HG03378 (cell line): ENCODE data around the gene C15orf39.
"Not testable (repeated sequence)": the region's sequence is repeated elsewhere in the genome, so short reads cannot be mapped to it uniquely, and the experiment has no call there.

Experiments used
- ATAC-seq: cut with Tn5 transposase; IDR thresholded peaks from one replicate; pipeline ENCODE4 v1.9.1; 2021; ENCODE audit warnings: mild to moderate bottlenecking, moderate library complexity; ENCODE audit not compliant: unreplicated experiment

The C15orf39 gene

DNA sequence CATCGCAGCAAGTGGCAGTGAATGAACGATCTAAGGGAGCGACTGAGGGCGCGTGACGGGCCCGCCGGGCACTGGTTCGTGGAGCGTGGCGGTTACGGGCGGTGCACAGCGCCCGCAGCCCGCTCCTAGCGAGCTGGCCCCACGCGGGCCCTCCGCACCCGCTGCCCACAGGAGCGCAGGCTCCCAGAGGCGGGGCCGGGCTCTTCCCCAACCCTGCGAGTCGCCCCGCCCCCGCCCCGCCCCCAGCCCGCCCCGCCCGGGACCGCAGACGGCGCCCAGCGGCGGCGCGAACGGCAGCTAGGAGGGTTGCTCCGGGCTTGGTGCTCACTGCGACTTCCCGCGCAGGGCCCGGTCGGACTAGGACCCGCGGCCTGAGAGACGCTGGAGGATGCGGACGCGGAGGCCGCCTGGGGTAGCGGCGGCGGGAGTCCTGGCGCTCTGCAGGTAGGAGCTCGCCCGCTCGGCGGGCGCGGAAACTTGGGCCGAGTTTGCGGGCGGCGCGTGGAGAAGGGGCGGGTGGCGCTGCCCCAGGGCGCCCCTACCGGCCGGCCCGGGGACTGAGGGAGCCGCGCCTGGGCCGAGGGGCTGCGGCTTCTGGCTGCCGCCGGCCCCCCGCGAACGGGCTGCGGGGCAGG lies at the start of gene C15orf39:
C15orf39 (plus strand) TSS at position 267 of the 635 bp plus-strand sequence. CDS start 4,167 bp downstream, outside the sequence.
- no peak for ATAC-seq

DNA sequence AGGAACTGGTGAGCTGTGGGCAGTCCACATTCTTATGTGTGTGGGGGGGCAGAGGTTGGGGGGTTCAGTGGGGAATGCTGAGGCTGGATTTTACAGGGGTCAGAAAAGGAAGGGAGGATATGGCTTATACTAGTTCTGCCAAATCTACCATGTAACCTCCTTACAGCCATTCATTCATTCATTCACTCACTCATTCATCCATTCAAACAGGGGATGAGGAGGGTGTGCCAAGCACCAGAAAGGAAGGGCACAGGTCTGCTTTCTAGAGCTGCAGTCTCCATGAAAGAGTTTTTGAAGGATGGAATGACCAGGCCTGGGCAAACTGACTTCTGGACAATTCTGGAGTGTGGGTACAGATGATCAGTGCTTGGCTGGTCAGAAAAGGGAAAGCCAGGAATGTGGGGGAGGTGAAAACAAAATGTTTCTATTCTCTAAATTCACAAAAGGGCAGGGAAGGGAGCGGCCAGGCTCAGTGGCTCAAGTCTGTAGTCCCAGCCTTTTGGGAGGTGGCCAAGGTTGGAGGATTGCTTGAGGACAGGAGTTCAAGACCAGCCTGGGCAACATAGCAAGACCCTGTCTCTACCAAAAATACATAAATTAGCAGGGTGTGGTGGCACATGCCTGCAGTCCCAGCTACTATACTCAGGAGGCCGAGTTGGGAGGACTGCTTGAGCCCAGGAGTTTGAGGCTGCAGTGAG lies 49.2 kb upstream of the C15orf39 start:
- ATAC-seq: no peak

- ATAC-seq: no peak
Observed at GRCh38 chr15:75153087-75153486, 48.6 kb upstream of the C15orf39 start.

- no peak for ATAC-seq
Observed at GRCh38 chr15:75153565-75154276, 48.0 kb upstream of the C15orf39 start.

GRCh38 chr15:75154461-75155062 lies 47.1 kb upstream of the C15orf39 start:
- no peak for ATAC-seq

DNA sequence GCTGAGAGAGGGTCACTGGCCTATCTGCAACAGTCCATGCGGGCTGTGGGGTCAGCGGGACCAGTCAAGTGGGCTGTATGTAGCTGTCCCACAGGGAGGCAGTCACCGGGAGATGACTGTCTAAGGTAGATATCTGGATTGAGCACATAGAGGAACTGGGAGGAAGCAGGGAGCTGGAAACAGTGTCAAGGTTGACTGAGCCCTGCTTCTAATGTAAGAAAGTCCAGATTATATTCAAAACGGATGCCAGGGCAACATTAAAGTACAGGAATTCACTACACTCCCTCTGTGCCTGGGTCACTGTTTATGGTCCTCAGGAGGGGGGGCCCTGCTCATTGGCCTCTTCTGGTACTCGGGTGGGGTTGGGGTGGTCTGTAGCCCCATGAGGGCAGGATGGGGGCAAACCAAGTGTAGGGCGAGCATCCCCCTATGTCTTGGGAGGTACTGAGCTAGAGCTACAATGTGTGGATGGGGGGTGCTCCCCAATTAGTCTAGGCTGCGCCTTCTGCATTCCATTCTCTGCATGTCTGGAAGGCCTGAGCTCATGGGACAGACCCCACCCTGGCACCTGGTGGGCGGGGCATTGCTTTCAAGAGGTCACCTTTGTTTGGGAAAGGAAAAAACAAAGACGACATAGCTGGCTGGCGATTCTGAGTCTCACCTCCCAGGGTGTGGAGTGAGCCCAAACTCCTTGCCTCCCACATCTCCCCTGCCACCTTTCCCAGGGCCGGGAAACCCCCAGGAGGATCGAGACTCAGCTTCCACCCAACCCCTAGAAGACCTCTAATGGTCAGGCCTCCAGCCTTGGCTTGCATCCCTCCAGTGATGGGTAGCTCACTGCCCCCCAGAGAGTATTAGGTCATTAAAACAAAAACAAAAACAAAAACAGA lies 45.1 kb upstream of the C15orf39 start:
- ATAC-seq: no peak

DNA sequence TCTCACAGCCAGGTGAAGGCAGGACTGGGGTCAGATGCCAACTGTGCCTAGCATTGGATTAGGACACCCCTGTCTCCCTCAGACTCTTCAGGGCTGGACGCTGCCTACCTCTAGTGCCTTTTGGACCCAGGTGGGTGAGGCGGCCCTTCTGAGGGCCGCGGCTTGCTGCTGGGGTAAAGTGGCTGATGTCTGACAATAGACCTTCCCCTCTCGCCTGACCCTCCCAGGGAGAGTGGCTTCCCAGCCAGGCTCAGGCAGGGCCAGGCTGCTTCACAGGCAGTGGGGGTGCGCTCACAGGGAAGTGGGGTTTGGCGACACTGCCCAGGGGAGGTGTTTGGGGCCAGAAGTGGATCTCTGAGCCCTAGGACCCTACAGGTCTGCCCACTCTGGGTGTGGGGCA lies 43.3 kb upstream of the C15orf39 start:
- ATAC-seq: no peak

DNA sequence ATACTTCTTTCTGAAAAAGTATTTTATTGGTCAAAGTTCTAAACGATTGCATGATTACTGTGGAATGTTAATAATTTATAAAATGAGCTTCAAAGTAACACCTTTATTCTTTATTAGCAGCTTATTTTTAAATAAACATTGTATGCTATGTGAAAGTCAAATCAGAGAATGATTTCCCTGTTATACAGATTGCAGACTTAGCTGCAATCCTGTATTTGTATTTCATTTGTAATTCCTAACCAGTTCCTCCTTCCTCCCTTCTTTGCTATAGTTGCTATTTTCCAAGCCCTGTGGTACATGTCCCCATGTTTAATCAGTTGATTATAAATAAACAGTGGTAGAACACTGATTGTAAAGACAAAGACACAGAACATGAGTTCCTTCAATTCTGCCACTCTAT lies 42.4 kb upstream of the C15orf39 start:
- no peak for ATAC-seq

DNA sequence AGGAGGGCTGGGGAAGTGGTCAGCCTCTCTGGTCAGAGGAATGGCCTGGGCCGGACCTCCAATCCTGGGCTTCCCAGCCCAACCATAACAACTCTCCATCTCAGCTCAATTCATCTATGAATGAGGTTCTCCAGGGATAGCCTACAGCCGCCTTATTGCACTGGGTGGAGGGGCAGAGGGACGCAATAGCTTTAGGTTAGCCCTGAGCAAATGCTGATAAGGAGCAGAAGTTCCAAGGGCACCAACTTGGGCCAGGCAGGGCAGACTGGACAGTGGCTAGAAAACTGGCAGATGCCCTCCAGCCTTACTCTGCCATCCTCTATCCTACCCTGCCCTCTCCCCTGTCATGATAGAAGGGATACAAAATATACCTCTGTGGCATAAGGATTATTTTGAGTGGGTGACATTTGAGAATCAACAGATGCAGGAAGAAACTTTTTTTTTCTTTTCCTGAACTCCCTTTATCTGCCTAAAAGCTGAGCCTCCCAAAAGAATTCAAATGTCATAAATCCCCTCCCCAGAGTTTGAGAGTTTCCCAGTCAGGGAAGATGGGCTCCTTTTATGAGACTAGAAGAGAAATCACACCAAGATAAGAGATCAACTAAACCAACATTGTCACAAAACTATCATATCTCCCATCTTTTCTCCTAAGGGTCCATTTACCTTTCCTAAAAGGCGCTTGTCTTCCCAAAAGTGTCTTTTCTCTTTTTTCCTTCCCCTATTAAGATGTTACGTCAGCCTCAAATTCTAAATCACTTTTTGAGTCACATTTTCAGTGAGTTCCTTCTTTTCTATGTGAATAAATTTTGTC lies 40.4 kb upstream of the C15orf39 start:
- ATAC-seq: no peak

DNA sequence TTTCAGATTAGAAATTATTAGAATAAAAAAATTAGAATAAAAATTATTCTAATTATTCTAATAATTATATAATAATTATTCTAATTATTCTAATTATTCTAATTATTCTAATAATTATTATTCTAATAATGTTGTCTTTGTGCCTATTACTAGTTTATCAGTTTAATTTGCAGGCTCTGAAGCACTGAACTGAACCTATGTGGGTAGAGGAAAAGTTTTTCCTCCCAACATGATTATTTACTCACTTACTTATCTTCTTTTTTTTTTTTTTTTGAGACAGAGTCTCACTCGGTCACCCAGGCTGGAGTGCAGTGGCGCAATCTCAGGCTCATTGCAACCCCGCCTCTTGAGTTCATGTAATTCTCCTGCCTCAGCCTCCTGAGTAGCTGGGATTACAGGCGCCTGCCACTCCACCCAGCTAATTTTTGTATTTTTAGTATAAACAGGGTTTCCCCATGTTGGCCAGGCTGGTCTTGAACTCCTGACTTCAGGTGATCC lies 39.7 kb upstream of the C15orf39 start:
- ATAC-seq: no peak

DNA sequence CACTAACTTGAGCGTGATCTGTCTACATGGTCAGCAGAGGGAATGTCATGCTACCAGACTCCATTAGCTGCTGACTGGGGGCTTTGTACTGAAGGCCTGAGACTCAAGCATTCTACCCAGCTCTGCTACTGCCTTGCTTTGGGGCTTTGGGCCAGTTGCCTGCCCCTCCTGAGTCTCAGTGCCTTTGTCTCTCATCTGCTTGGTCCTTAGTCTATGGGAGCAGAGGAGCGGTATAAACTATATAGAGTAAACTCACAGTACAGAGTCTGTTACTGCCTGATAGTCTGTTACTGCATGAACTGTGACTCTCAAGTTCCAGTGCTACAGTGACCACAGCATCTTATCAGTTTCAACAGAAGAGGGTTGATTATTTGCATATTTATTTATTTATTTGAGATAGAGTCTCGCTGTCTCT lies 38.5 kb upstream of the C15orf39 start:
- no peak for ATAC-seq

DNA sequence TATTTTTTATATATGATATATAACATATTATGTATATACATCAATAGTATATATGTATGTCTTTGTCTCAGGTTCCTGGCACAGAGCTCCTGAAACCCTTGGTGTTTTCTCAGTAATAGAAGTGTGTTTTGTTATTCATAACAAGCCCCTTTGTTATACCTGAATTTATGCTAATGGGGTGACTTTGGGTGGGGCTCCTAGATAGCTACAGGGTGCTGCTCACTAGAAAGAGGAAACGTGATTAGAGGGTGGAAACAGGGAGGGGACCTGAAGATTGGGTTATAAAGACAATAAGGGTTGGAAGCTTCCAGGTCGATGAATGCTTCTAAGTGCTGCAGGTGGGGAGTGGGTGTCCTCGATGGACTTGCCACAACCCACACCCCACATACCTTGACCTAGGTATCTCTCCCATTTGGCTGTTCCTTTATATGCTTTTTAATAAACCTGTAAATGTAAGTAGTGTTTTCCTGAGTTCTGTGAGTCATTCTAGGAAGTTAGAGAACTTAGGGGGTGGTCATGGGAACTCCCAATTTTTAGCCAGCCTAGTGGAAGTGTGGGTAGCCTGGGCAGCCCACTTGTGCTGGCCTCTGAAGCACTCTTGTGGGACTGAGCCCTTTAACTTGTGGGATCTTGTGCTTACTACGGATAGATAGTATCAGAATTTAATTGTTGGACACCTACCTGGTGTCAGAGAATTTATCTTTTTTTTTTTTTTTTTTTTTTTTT lies 36.9 kb upstream of the C15orf39 start:
- ATAC-seq: no peak

DNA sequence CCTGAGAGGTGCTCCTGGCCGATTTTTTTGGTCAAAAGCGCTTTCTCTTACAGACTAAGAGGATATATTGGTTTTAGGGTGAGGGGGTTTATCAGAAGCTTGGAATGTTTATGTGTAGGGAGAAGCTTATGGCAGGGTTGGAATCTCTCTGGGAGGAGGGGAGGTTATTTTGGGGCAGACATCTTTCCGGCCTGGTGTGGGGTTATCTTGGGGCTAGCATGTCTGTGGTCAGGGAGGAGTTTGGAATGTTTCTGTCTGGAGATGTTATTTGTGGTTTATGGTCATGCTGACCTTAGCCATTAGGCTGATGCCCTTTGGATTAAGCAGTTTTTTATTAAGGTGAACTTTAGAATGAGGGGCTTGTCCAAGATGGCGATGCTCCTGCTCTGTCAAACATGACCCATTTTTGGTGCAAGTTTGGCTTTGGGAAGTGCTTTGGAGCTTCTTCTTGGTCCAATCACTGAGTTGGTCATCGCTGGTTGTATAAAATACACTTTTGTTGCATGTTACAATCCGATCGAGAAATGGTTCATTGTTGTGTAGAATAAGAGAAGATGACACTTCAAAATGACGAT lies 35.1 kb upstream of the C15orf39 start:
- ATAC-seq: not testable (repeated sequence)

GRCh38 chr15:75167588-75168350 lies 33.9 kb upstream of the C15orf39 start:
- no peak for ATAC-seq

GRCh38 chr15:75168374-75168773 lies 33.3 kb upstream of the C15orf39 start:
- ATAC-seq: no peak

DNA sequence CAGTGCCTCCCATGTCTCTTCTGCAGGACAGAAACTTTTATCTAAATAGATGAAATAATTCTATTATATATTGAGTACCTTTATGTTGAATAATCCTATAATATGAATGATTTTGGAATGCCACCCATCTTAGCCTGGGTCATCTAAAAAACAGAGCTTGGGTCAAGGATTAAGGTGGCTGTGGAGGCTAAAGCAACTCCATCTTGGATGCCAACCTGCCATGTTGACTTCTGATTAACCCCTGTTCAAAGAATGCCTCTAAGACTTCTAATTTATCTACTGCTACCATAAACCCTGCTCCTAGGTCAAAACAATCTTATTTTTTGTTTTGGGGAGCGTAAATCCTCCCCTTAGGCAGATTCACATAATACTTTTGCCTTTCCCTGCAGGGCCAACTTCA lies 31.5 kb upstream of the C15orf39 start:
- no peak for ATAC-seq

DNA sequence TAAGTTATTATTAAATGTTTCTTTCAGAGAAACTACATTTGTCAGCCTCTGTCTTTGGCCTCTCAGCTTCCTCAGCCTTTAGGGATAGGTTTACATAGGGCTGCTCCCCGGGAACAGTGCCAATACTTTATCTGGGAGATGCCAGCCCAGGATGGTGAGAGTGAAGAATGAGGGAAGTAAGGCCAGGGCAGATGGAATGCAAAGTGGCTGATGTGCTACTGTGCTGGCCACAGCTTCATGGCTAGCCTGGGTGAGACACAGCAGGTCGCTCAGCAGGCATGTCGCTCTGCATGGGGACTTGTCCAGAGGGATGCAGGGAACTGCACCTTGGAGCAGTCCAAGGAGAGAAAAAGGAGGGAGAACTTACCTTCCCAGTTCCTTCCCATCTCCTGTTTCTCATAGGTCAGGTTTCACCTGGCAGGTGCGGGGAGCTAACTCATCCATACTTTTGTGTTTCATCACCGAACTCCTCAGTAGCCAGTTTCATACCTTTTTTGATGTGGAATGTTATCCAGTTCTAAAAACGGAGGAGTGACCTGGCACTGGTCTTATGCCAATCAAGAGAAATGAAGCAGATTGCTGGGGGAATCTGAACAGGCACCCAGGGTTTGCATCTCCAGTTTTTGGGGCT lies 30.9 kb upstream of the C15orf39 start:
- ATAC-seq: no peak
